ENCODE results near the gene POLR2I. TPM values are rescaled to one million over a fixed set of nuclear protein-coding genes. Genes with fewer than 3 reads are reported as not detected.

The POLR2I gene
- total and polyA plus RNA-seq, 2 of the 13 experiments (the other 11 are each of a cell fraction or from before 2014, with no cell fraction given): 40.5 to 104 TPM

- TF ChIP-seq ZBED4 (CRISPR knock-in tag; IDR thresholded peaks at IDR 0.05; ENCODE audit: borderline replicate concordance): peak; percentile 65; the same call in 1 of the 2 replicates
- peak; percentile 97 for TF ChIP-seq RNF2 (conservative IDR thresholded peaks at IDR 0.05; ENCODE audit: low read depth)
- peak; percentile 64; the same call in 1 of the 2 replicates for TF ChIP-seq IRF9 (CRISPR knock-in tag; IDR thresholded peaks at IDR 0.05; ENCODE audit: borderline replicate concordance)
- no peak; the same call in 1 of the 2 replicates for TF ChIP-seq ZNF670 (CRISPR knock-in tag; IDR thresholded peaks at IDR 0.05; ENCODE audit: borderline replicate concordance)
- TF ChIP-seq BCL6 (CRISPR knock-in tag; IDR thresholded peaks at IDR 0.05): peak; percentile 68
- TF ChIP-seq TCF7 (IDR thresholded peaks at IDR 0.05; ENCODE audit: low read depth): no peak
- TF ChIP-seq, protein P1, sequence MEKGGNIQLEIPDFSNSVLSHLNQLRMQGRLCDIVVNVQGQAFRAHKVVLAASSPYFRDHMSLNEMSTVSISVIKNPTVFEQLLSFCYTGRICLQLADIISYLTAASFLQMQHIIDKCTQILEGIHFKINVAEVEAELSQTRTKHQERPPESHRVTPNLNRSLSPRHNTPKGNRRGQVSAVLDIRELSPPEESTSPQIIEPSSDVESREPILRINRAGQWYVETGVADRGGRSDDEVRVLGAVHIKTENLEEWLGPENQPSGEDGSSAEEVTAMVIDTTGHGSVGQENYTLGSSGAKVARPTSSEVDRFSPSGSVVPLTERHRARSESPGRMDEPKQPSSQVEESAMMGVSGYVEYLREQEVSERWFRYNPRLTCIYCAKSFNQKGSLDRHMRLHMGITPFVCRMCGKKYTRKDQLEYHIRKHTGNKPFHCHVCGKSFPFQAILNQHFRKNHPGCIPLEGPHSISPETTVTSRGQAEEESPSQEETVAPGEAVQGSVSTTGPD (CRISPR knock-in tag; IDR thresholded peaks at IDR 0.05): peak; percentile 82; the same call in 1 of the 2 replicates
- TF ChIP-seq PAX8 (CRISPR knock-in tag; IDR thresholded peaks at IDR 0.05; ENCODE audit: borderline replicate concordance): no peak
- TF ChIP-seq MAX (IDR thresholded peaks at IDR 0.05): peak; percentile 100
- no peak for TF ChIP-seq MYPOP (CRISPR knock-in tag; IDR thresholded peaks at IDR 0.05)
- peak; percentile 22; the same call in 1 of the 2 replicates for TF ChIP-seq ZFP36L1 (CRISPR knock-in tag; IDR thresholded peaks at IDR 0.05)
- TF ChIP-seq ETV5 (CRISPR knock-in tag; IDR thresholded peaks at IDR 0.05; ENCODE audit: borderline replicate concordance): peak; percentile 56; the same call in 1 of the 2 replicates
- peak; percentile 92 for TF ChIP-seq MXI1 (IDR thresholded peaks at IDR 0.05; ENCODE audit: borderline replicate concordance, low read depth, low read length)
- TF ChIP-seq FOXK1 (CRISPR knock-in tag; IDR thresholded peaks at IDR 0.05; ENCODE audit: borderline replicate concordance, low read depth): 0 out of 2 replicates have a peak, but pooled peaks have one; percentile 50
- peak; percentile 64; the same call in 1 of the 2 replicates for TF ChIP-seq SPEN (CRISPR knock-in tag; IDR thresholded peaks at IDR 0.05; ENCODE audit: low read depth)
- TF ChIP-seq ADNP (CRISPR knock-in tag; IDR thresholded peaks at IDR 0.05): no peak
- no peak for TF ChIP-seq ARNT (IDR thresholded peaks at IDR 0.05)
- peak; percentile 71; the same call in 1 of the 2 replicates for TF ChIP-seq REL (CRISPR knock-in tag; conservative IDR thresholded peaks at IDR 0.05)
- no peak for TF ChIP-seq NONO (IDR thresholded peaks at IDR 0.05)
- TF ChIP-seq NONO (CRISPR knock-in tag; conservative IDR thresholded peaks at IDR 0.05): 0 out of 2 replicates have a peak, but pooled peaks have one; percentile 50
These were observed at the start of gene POLR2I (continued) for GRCh38 chr19:36114721-36115452.
